Thyroid gland (tissue), 4 donors: ENCODE measurements around the gene AGFG2. TPM values are rescaled to one million over a fixed set of nuclear protein-coding genes. Genes with fewer than 3 reads are reported as not detected.
"Not testable (repeated sequence)": the region's sequence is repeated elsewhere in the genome, so short reads cannot be mapped to it uniquely, and the experiment has no call there.

Experiments used
- DNase-seq, 2 donors: peaks; one replicate each; pipeline ENCODE4 v3.0.0-alpha.2; 2019
- H3K27ac ChIP-seq, 3 donors: fragments of 200-600 bp; sonication (generic); 1 replicate in 2 of 3; 2 replicates in 1 of 3; pipeline ENCODE4 v1.5.1; 2016 to 2019; ENCODE audit warnings: mild to moderate bottlenecking in 1 of 3, moderate library complexity in 1 of 3
- H3K27me3 ChIP-seq: fragments of 200-600 bp; sonication (generic); one replicate; pipeline ENCODE4 v1.5.1; 2019
- H3K36me3 ChIP-seq, 2 donors: fragments of 200-600 bp; sonication (generic); one replicate each; pipeline ENCODE4 v1.5.1; 2016 to 2019
- H3K4me1 ChIP-seq, 2 donors: fragments of 200-600 bp; sonication (generic); one replicate each; pipeline ENCODE4 v1.5.1; 2017 to 2019
- H3K4me3 ChIP-seq, 3 donors: fragments of 200-600 bp; sonication (generic); replicated peaks in 1 of 3; 1 replicate in 2 of 3; 2 replicates in 1 of 3; pipeline ENCODE4 v1.5.1; 2016; ENCODE audit warnings: mild to moderate bottlenecking in 1 of 3
- H3K9me3 ChIP-seq: fragments of 200-600 bp; sonication (generic); one replicate; pipeline ENCODE4 v1.5.1; 2017
- CTCF ChIP-seq, 6 experiments: fragments of 200-600 bp in 3 of 6; fragments of 450-650 bp in 3 of 6; sonication (generic) in 3 of 6; IDR thresholded peaks; one replicate each; pipeline ENCODE4 v1.5.1; 2016 to 2019; ENCODE audit warnings: antibody characterized with exemption in 6 of 6, mild to moderate bottlenecking in 2 of 6, inconsistent platforms in 1 of 6, moderate library complexity in 1 of 6
- POLR2A ChIP-seq, 2 donors: fragments of 450-650 bp; IDR thresholded peaks; one replicate each; pipeline ENCODE4 v1.6.1; 2017; ENCODE audit warnings: antibody characterized with exemption in 2 of 2, mild to moderate bottlenecking in 2 of 2, moderate library complexity in 1 of 2
- WGBS, 2 donors: methylation state at CpG; one replicate each; pipeline ENCODE4 v1.1.5; 2017; 5-methylcytosine and 5-hydroxymethylcytosine counted together
- intact Hi-C: fragments of 100-400 bp; cut with DNase I; formaldehyde crosslinking; loops from one replicate; pipeline ENCODE4 v1.15.1; 2023
- total RNA-seq, 4 donors: library from RNA; depleted of rRNA; stranded (reverse); fragments of >200 nt; gene quantifications; one replicate each; pipeline ENCODE4 v1.2.3, GENCODE V29; 2016

AGFG2 gene
- total RNA-seq, 4 donors from 2014 or later: 26.1 to 34.6 (median 28.0) TPM

GRCh38 chr7:100520138-100520537 lies 18.9 kb upstream of the AGFG2 start:
- intact Hi-C loops: no loop called here
- H3K27me3 ChIP-seq: no peaks in the 10 kb centered on the region
- H3K36me3 ChIP-seq: no peaks in the 10 kb centered on the region
- peaks cover 0 to 6% of the 10 kb centered on the region in 2 donors for H3K4me1 ChIP-seq
- WGBS, 2 donors: 22 to 34% methylated on average over 1 of the region's 1 CpG
- TF ChIP-seq POLR2A (IDR thresholded peaks at IDR 0.05): no peak
- no peak for TF ChIP-seq CTCF (IDR thresholded peaks at IDR 0.05)
- H3K27ac ChIP-seq: no peak overlapping the region
- no peaks in the 10 kb centered on the region for H3K9me3 ChIP-seq
- no peak for DNase-seq
- H3K4me3 ChIP-seq: no peak overlapping the region

DNA sequence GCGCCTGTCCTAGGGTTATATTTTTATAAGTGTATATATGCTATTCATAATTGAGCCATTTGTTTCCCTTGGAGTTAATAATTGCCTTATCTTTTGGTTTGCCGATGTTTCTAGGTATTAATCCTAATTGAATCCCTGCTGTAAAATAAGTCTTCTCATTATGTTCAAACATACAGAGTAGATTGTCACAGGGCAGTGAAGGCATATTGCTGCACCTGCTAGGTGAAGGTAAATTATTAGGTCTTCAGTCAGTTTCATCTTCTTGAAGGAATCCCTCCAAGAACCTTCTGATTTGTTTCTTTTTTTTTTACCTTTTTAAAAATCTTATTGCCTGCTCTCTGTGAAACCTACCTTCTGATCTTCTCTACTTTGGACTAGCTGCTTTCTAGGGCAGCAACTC lies 17.9 kb upstream of the AGFG2 start:
- DNase-seq: no peak
- intact Hi-C loops: no loop called here
- Histone ChIP-seq H3K9me3 (no peaks in the 10 kb centered on the region), H3K36me3 (no peaks in the 10 kb centered on the region), H3K27ac (no peak overlapping the region), H3K4me3 (no peak overlapping the region), H3K4me1 (peaks cover 0 to under 1% of the 10 kb centered on the region in 2 donors), H3K27me3 (no peaks in the 10 kb centered on the region)
- no peak for TF ChIP-seq POLR2A (IDR thresholded peaks at IDR 0.05)
- no peak for TF ChIP-seq CTCF (IDR thresholded peaks at IDR 0.05)
- 86 to 95% methylated on average over 2 of the region's 2 CpGs for WGBS, 2 donors

GRCh38 chr7:100521909-100522593 lies 17.0 kb upstream of the AGFG2 start:
- H3K9me3 ChIP-seq, H3K4me1 ChIP-seq, H3K27ac ChIP-seq, H3K36me3 ChIP-seq, H3K27me3 ChIP-seq, H3K4me3 ChIP-seq, DNase-seq, intact Hi-C loops: not testable (repeated sequence)
- 67 to 74% methylated on average over 2 of the region's 3 CpGs for WGBS, 2 donors

DNA sequence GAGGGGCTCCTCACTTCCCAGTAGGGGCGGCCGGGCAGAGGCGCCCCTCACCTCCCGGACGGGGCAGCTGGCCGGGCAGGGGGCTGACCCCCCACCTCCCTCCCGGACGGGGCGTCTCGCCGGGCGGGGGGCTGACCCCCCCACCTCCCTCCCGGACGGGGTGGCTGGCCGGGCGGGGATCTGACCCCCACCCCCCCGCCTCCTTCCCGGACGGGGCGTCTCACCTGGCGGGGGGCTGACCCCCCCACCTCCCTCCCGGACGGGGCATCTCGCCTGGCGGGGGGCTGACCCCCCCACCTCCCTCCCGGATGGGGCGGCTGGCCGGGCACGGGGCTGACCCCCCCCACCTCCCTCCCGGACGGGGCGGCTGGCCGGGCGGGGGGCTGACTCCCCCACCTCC lies 15.8 kb upstream of the AGFG2 start:
- H3K36me3 ChIP-seq, H3K4me3 ChIP-seq, intact Hi-C loops, H3K4me1 ChIP-seq, H3K27ac ChIP-seq, H3K9me3 ChIP-seq, H3K27me3 ChIP-seq, DNase-seq: not testable (repeated sequence)
- WGBS, 2 donors: no CpG with 5 or more reads among the region's 34 CpGs

DNA sequence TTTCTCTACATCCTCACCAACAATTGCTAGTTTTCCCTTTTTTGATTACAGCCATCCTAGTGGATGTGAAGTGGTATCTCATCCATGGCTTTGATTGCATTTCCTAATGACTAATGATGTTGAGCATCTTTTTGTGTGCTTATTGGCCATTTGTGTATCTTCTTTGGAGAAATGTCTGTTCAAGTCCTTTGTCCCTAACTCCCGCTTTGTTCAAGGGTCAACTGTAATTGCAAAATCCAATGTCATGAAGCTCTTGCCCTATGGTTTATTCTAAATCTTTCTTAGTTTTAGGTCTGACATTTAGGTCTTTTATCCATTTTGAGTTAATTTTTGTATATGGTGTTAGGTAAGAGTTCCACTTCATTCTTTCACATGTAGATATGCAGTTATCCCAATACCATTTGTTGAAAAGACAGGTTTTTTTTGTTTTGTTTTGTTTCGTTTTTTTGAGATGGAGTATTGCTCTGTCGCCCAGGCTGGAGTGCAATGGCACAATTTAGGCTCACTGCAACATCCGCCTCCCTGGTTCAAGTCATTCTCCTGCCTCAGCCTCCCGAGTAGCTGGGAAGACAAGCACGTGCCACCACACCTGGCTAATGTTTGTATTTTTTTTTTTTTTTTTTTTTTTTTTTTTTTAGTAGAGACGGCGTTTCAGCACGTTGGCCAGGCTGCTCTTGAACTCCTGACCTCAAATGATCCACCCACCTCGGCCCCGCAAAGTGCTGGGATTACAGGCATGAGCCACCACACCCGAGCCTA lies 10.7 kb upstream of the AGFG2 start:
- H3K9me3 ChIP-seq, H3K27ac ChIP-seq, H3K4me3 ChIP-seq, DNase-seq, H3K27me3 ChIP-seq, H3K4me1 ChIP-seq, intact Hi-C loops, H3K36me3 ChIP-seq: not testable (repeated sequence)
- WGBS, 2 donors: 85 to 88% methylated on average over 12 of the region's 12 CpGs

DNA sequence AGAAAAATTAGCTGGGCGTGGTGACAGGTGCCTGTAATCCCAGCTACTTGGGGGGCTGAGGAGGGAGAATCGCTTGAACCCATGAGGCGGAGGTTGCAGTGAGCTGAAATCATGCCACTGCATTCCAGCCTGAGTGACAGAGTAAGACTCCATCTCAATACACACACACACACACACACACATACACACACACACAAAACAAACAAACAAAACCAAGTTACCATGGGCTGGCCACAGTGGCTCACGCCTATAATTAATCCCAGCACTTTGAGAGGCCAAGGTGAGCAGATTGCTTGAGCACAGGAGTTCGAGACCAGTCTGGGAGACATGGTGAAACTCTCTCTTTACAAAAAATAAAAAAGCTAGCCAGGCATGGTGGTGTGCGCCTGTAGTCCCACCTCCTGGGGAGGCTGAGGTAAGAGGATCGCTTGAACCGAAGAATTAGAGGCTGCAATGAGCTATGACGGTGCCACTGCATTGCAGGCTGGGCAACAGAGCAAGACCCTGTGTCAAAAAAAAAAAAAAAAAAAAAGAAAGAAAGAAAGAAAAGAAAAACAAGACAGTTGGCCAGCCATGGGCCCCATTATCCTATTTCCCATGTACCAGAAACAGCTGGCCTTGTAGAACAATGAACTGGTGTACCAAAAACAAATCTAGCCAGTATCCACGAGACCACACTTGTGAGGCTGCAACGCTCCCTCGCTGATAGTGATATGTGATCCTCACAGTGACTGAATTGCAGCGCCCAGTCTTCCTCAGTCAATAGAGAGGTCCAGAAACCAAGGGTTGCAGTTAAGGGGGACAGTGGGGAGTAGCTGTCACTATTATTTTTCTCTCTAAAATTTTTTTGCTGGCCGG lies 6.6 kb upstream of the AGFG2 start:
- Histone ChIP-seq H3K27ac (no peak overlapping the region), H3K9me3 (no peaks in the 10 kb centered on the region), H3K4me3 (no peak overlapping the region), H3K36me3 (no peaks in the 10 kb centered on the region), H3K27me3 (no peaks in the 10 kb centered on the region), H3K4me1 (no peaks in the 10 kb centered on the region)
- intact Hi-C loops: no loop called here
- WGBS, 2 donors: 85 to 92% methylated on average over 14 of the region's 14 CpGs
- DNase-seq: no peak
- TF ChIP-seq CTCF (IDR thresholded peaks at IDR 0.05): no peak
- TF ChIP-seq POLR2A (IDR thresholded peaks at IDR 0.05): no peak

DNA sequence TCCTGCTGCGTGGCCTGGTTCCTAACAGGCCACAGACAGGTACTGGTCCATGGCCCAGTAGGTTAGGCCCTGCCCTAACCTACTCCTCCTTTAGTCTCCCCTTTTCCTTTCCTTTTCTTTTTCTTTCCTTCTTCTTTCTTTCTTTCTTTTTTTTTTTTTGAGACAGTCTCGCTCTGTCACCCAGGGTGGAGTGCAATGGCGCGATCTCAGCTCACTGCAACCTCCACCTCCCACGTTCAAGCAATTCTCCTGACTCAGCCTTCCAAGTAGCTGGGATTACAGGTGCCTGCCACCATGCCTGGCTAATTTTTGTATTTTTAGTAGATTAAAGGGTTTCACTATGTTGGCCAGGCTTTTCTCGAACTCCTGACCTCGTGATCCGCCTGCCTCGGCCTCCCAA lies 3.0 kb upstream of the AGFG2 start:
- H3K9me3 ChIP-seq, H3K27ac ChIP-seq, intact Hi-C loops, DNase-seq, H3K4me3 ChIP-seq, H3K36me3 ChIP-seq, H3K27me3 ChIP-seq: not testable (repeated sequence)
- 86 to 89% methylated on average over 9 of the region's 9 CpGs for WGBS, 2 donors
- peaks cover 8 to 15% of the 10 kb centered on the region in 2 donors for H3K4me1 ChIP-seq

DNA sequence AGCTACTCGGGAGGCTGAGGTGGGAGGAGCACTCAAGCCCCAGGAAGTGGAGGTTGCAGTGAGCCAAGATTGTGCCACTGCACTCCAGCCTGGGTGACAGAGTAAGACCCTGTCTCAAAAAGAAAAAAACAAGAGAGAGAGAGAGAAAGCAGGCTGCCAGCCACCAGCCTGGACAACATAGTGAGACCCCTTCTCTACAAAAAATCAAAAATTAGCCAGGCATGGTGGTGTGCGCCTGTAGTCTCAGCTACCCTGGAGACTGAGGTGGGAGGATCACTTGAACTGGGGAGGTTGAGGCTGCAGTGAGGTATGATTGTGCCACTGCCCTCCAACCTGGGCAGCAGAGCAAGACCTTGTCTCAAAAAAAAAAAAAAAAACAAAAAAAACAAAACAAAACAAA lies 2.3 kb upstream of the AGFG2 start:
- intact Hi-C loops, H3K4me3 ChIP-seq, H3K36me3 ChIP-seq, H3K27ac ChIP-seq, H3K27me3 ChIP-seq, DNase-seq, H3K9me3 ChIP-seq: not testable (repeated sequence)
- 91 to 94% methylated on average over 2 of the region's 2 CpGs for WGBS, 2 donors
- H3K4me1 ChIP-seq: peaks cover 8 to 15% of the 10 kb centered on the region in 2 donors
